H9 (cell line): ENCODE measurements around the gene CHST1. TPM values are rescaled to one million over a fixed set of nuclear protein-coding genes. Genes with fewer than 3 reads are reported as not detected.

Source experiments
- DNase-seq: peaks from one replicate; pipeline ENCODE4 v3.0.0-alpha.2; 2017
- H2AFZ ChIP-seq: one replicate; pipeline ENCODE4 v1.6.1; 2013; ENCODE audit warnings: mild to moderate bottlenecking, low read length, control low read depth, moderate library complexity
- H2AK5ac ChIP-seq: 2 replicates; pipeline ENCODE4 v1.6.1; 2013; ENCODE audit warnings: low read length, control low read depth, mixed read lengths; ENCODE audit not compliant: insufficient read length
- H2BK120ac ChIP-seq: one replicate; pipeline ENCODE4 v1.6.1; 2013; ENCODE audit warnings: low read depth, mild to moderate bottlenecking, low read length, control low read depth, inconsistent platforms; ENCODE audit not compliant: poor library complexity, severe bottlenecking
- H2BK12ac ChIP-seq: 2 replicates; pipeline ENCODE4 v1.6.1; 2013; ENCODE audit warnings: low read length, control low read depth, mixed read lengths, low read depth; ENCODE audit not compliant: insufficient read length
- H2BK15ac ChIP-seq: 2 replicates; pipeline ENCODE4 v1.6.1; 2013; ENCODE audit warnings: low read depth, low read length, control low read depth
- H2BK20ac ChIP-seq: one replicate; pipeline ENCODE4 v1.6.1; 2013; ENCODE audit warnings: low read depth, mild to moderate bottlenecking, low read length, control low read depth, inconsistent platforms; ENCODE audit not compliant: poor library complexity, severe bottlenecking
- H2BK5ac ChIP-seq: 2 replicates; pipeline ENCODE4 v1.6.1; 2013; ENCODE audit warnings: low read length, control low read depth, mixed read lengths; ENCODE audit not compliant: insufficient read length
- H3K14ac ChIP-seq: 2 replicates; pipeline ENCODE4 v1.6.1; 2013; ENCODE audit warnings: low read length, control low read depth; ENCODE audit not compliant: insufficient read depth
- H3K18ac ChIP-seq: 2 replicates; pipeline ENCODE4 v1.6.1; 2013; ENCODE audit warnings: low read depth, mild to moderate bottlenecking, mixed read lengths, low read length, control low read depth; ENCODE audit not compliant: insufficient read length
- H3K23ac ChIP-seq: 2 replicates; pipeline ENCODE4 v1.6.1; 2013; ENCODE audit warnings: low read length, control low read depth, mixed read lengths, low read depth; ENCODE audit not compliant: insufficient read length
- H3K23me2 ChIP-seq: 2 replicates; pipeline ENCODE4 v1.6.1; 2013; ENCODE audit warnings: low read depth, mild to moderate bottlenecking, mixed read lengths, low read length, control low read depth; ENCODE audit not compliant: insufficient read length, poor library complexity, severe bottlenecking
- H3K27ac ChIP-seq: 2 replicates; pipeline ENCODE4 v1.5.1; 2013; ENCODE audit warnings: low read length, control low read depth, mixed read lengths, low read depth; ENCODE audit not compliant: insufficient read length
- H3K27me3 ChIP-seq: 2 replicates; pipeline ENCODE4 v1.6.1; 2013; ENCODE audit warnings: low read length, control low read depth, inconsistent platforms; ENCODE audit not compliant: insufficient read depth
- H3K4ac ChIP-seq: 2 replicates; pipeline ENCODE4 v1.6.1; 2013; ENCODE audit warnings: low read depth, mild to moderate bottlenecking, control low read depth, inconsistent platforms, low read length, moderate library complexity
- H3K4me1 ChIP-seq: 2 replicates; pipeline ENCODE4 v1.6.1; 2013; ENCODE audit warnings: low read length, control low read depth, inconsistent platforms; ENCODE audit not compliant: insufficient read depth
- H3K4me2 ChIP-seq: 2 replicates; pipeline ENCODE4 v1.6.1; 2013; ENCODE audit warnings: low read length, control low read depth, mixed read lengths; ENCODE audit not compliant: insufficient read length, insufficient read depth
- H3K56ac ChIP-seq: 2 replicates; pipeline ENCODE4 v1.6.1; 2013; ENCODE audit warnings: low read depth, mild to moderate bottlenecking, mixed read lengths, low read length, control low read depth; ENCODE audit not compliant: insufficient read length
- H3K79me1 ChIP-seq: 2 replicates; pipeline ENCODE4 v1.6.1; 2013; ENCODE audit warnings: low read depth, mild to moderate bottlenecking, moderate library complexity, low read length, control low read depth, inconsistent platforms; ENCODE audit not compliant: insufficient read depth, poor library complexity, severe bottlenecking
- H3K79me2 ChIP-seq: 2 replicates; pipeline ENCODE4 v1.6.1; 2013; ENCODE audit warnings: low read length, control low read depth, inconsistent platforms; ENCODE audit not compliant: insufficient read depth
- H3K9ac ChIP-seq: 2 replicates; pipeline ENCODE4 v1.6.1; 2013; ENCODE audit warnings: low read length, control low read depth, mixed read lengths; ENCODE audit not compliant: insufficient read length; ENCODE audit errors: extremely low read depth
- H3K9me3 ChIP-seq: one replicate; pipeline ENCODE4 v1.6.1; 2013; ENCODE audit warnings: low read depth, low read length, inconsistent platforms; ENCODE audit not compliant: control insufficient read depth
- H3T11ph ChIP-seq: one replicate; pipeline ENCODE4 v1.6.1; 2013; ENCODE audit warnings: mild to moderate bottlenecking, low read length, control low read depth, inconsistent platforms
- H4K20me1 ChIP-seq: one replicate; pipeline ENCODE4 v1.6.1; 2013; ENCODE audit not compliant: control insufficient read depth, insufficient read length, insufficient read depth
- H4K5ac ChIP-seq: 2 replicates; pipeline ENCODE4 v1.6.1; 2013; ENCODE audit warnings: low read depth, mild to moderate bottlenecking, mixed read lengths, low read length, control low read depth; ENCODE audit not compliant: insufficient read length
- H4K8ac ChIP-seq: replicated peaks from 2 replicates; pipeline ENCODE4 v1.6.1; 2013; ENCODE audit warnings: low read length, control low read depth, mixed read lengths, low read depth; ENCODE audit not compliant: insufficient read length
- H4K91ac ChIP-seq: 2 replicates; pipeline ENCODE4 v1.6.1; 2013; ENCODE audit warnings: low read depth, mild to moderate bottlenecking, moderate library complexity, mixed read lengths, low read length, control low read depth; ENCODE audit not compliant: insufficient read length
- H3K27ac Mint-ChIP-seq, 3 experiments: 2 replicates in 2 of 3; 3 replicates in 1 of 3; pipeline ENCODE4 v1.8.0; 2020 to 2021; ENCODE audit warnings: mixed read lengths in 3 of 3, mild to moderate bottlenecking in 1 of 3, moderate library complexity in 1 of 3
- H3K27me3 Mint-ChIP-seq: 2 replicates; pipeline ENCODE4 v1.8.0; 2021; ENCODE audit warnings: low read depth, mild to moderate bottlenecking, moderate library complexity, mixed read lengths
- H3K36me3 Mint-ChIP-seq, 3 experiments: 2 replicates in 2 of 3; 3 replicates in 1 of 3; pipeline ENCODE4 v1.8.0; 2020 to 2021; ENCODE audit warnings: low read depth in 3 of 3, mixed read lengths in 3 of 3; ENCODE audit not compliant: insufficient read depth in 1 of 3
- H3K4me1 Mint-ChIP-seq, 2 experiments: 2 replicates each; pipeline ENCODE4 v1.8.0; 2020; ENCODE audit warnings: mixed read lengths in 2 of 2
- H3K4me3 Mint-ChIP-seq, 2 experiments: 2 replicates in 1 of 2; 3 replicates in 1 of 2; pipeline ENCODE4 v1.8.0; 2020 to 2021; ENCODE audit warnings: mild to moderate bottlenecking in 2 of 2, mixed read lengths in 2 of 2, moderate library complexity in 1 of 2
- H3K9me3 Mint-ChIP-seq, 2 experiments: 2 replicates in 1 of 2; 3 replicates in 1 of 2; pipeline ENCODE4 v1.8.0; 2020; ENCODE audit warnings: mild to moderate bottlenecking in 2 of 2, mixed read lengths in 2 of 2, moderate library complexity in 1 of 2
- CTCF ChIP-seq: fragments of 200-600 bp; sonication (generic); conservative IDR thresholded peaks from 3 replicates; pipeline ENCODE4 v1.8.0; 2021; ENCODE audit warnings: antibody characterized with exemption, mild to moderate bottlenecking
- WGBS: extraction: QIAGEN DNeasy Blood & Tissue Kit; methylation state at CpG from one replicate; pipeline ENCODE4 v1.1.7; 2013; ENCODE audit warnings: missing lambda C conversion rate, low lambda C conversion rate, mixed read lengths; ENCODE audit not compliant: insufficient read length; ENCODE audit errors: extremely low coverage; 5-methylcytosine and 5-hydroxymethylcytosine counted together
- total RNA-seq: library from RNA; stranded (reverse); gene quantifications from 2 replicates; pipeline ENCODE4 v1.2.1, GENCODE V29; 2021

The CHST1 gene
- total RNA-seq, 1 experiment from 2014 or later = 0.57 TPM

GRCh38 chr11:45638051-45638450 is 27.4 kb downstream of the CHST1 start:
- Histone ChIP-seq H2BK5ac (no peak overlapping the region), H3K23ac (no peak overlapping the region), H4K8ac (no peak overlapping the region), H3K27ac (no peak overlapping the region), H3K18ac (no peak overlapping the region), H3K4me1 (no peaks in the 10 kb centered on the region), H2BK15ac (no peak overlapping the region), H4K20me1 (no peaks in the 10 kb centered on the region), H2AFZ (no peak overlapping the region), H3K79me2 (no peaks in the 10 kb centered on the region), H3K23me2 (no peaks in the 10 kb centered on the region), H3K14ac (no peak overlapping the region), H3K9ac (no peak overlapping the region), H3K27me3 (no peaks in the 10 kb centered on the region), H2BK120ac (no peak overlapping the region), H3K4ac (no peak overlapping the region), H3K9me3 (no peaks in the 10 kb centered on the region), H4K5ac (no peak overlapping the region), H2AK5ac (no peak overlapping the region), H2BK20ac (no peak overlapping the region), H3K4me2 (no peak overlapping the region), H3K79me1 (no peaks in the 10 kb centered on the region), H4K91ac (no peak overlapping the region), H3T11ph (no peak overlapping the region), H2BK12ac (no peak overlapping the region), H3K56ac (no peak overlapping the region)
- DNase-seq = no peak
- no CpG with 5 or more reads among the region's 2 CpGs for WGBS
- no peak for TF ChIP-seq CTCF
- H3K9me3 Mint-ChIP-seq = peaks cover 5 to 9% of the 10 kb centered on the region in 2 experiments; a peak in 4 of 5 replicates
- H3K4me3 Mint-ChIP-seq = no peak overlapping the region
- peaks cover 0 to 2% (median 0%) of the 10 kb centered on the region in 3 experiments; a peak in 3 of 7 replicates for H3K36me3 Mint-ChIP-seq
- no peaks in the 10 kb centered on the region for H3K4me1 Mint-ChIP-seq
- H3K27ac Mint-ChIP-seq = no peak overlapping the region
- H3K27me3 Mint-ChIP-seq = peaks cover 15% of the 10 kb centered on the region
